Stomach (tissue), 9 donors: Measurements from ENCODE around the gene PTGDS. TPM values are rescaled to one million over a fixed set of nuclear protein-coding genes. Genes with fewer than 3 reads are reported as not detected.
A peak's percentile ranks its signal among the peaks of the same experiment; 100 is the strongest.

ENCODE experiments used
- DNase-seq, 2 donors: peaks; one replicate each; pipeline versions ENCODE4 v3.0.0 to v3.0.0-alpha.2; 2013 to 2019
- H3K27ac ChIP-seq, 5 donors: fragments of 200-600 bp in 4 of 5; sonication (generic) in 4 of 5; one replicate each; pipeline ENCODE4 v1.5.1; 2013 to 2019; ENCODE audit warnings: mild to moderate bottlenecking in 1 of 5, moderate library complexity in 1 of 5
- H3K27me3 ChIP-seq, 3 donors: fragments of 200-600 bp; sonication (generic); one replicate each; pipeline ENCODE4 v1.5.1; 2017 to 2019; ENCODE audit warnings: mixed run types in 1 of 3
- H3K36me3 ChIP-seq, 4 donors: fragments of 200-600 bp; sonication (generic); 1 replicate in 3 of 4; 2 replicates in 1 of 4; pipeline ENCODE4 v1.5.1; 2016 to 2019
- H3K4me1 ChIP-seq, 4 donors: fragments of 200-600 bp; sonication (generic); one replicate each; pipeline ENCODE4 v1.5.1; 2016 to 2019
- H3K4me3 ChIP-seq, 4 donors: fragments of 200-600 bp; sonication (generic) in 3 of 4; one replicate each; pipeline ENCODE4 v1.5.1; 2016 to 2019; ENCODE audit warnings: mild to moderate bottlenecking in 1 of 4
- H3K9me3 ChIP-seq, 4 donors: fragments of 200-600 bp; sonication (generic); one replicate each; pipeline ENCODE4 v1.5.1; 2016 to 2019
- EP300 ChIP-seq: sonication (generic); formaldehyde crosslinking; IDR thresholded peaks from one replicate; pipeline ENCODE4 v1.6.1; 2017; ENCODE audit warnings: antibody characterized with exemption
- POLR2A ChIP-seq, 4 donors: fragments of 450-650 bp; IDR thresholded peaks; one replicate each; pipeline ENCODE4 v1.6.1; 2016; ENCODE audit warnings: antibody characterized with exemption in 4 of 4, control low read depth in 2 of 4, mild to moderate bottlenecking in 1 of 4, moderate library complexity in 1 of 4
- POLR2AphosphoS5 ChIP-seq, 3 donors: sonication (generic); formaldehyde crosslinking; IDR thresholded peaks; one replicate each; pipeline ENCODE4 v1.6.1; 2016; ENCODE audit warnings: antibody characterized with exemption in 3 of 3
- WGBS, 5 donors: extraction: QIAGEN DNeasy Blood & Tissue Kit in 3 of 5; methylation state at CpG; one replicate each; pipeline versions ENCODE4 v1.1.5 to v1.1.7; 2013 to 2018; 5-methylcytosine and 5-hydroxymethylcytosine counted together
- intact Hi-C: fragments of 100-400 bp; cut with DNase I; formaldehyde crosslinking; loops from one replicate; pipeline ENCODE4 v1.15.1; 2023; ENCODE audit warnings: low total_unique reads
- polyA plus RNA-seq, 3 donors: library from polyadenylated mRNA; stranded (reverse); fragments of 200-250 nt; gene quantifications; one replicate each; pipeline ENCODE4 v1.2.3, GENCODE V29; 2013
- total RNA-seq, 5 donors: library from RNA; depleted of rRNA; stranded (reverse); fragments of >200 nt; gene quantifications; one replicate each; pipeline versions ENCODE4 v1.1.0 to v1.2.3, GENCODE V29; 2014 to 2016
- TF ChIP-seq, protein P1 (sequence below), 7 experiments: fragments of 450-650 bp in 4 of 7; fragments of 200-600 bp in 3 of 7; sonication (generic) in 3 of 7; IDR thresholded peaks; one replicate each; pipeline ENCODE4 v1.5.1; 2016 to 2019; ENCODE audit warnings: antibody characterized with exemption in 7 of 7, control low read depth in 2 of 7, mild to moderate bottlenecking in 1 of 7
- donor health status: healthy with polysubstance abuse.
- donor health status: Bipolar disorder and iron deficiency.
- donor health status: healthy.

Gene PTGDS
- total and polyA plus RNA-seq, 8 donors, result 2.3 to 64.4 (median 30.6) TPM

DNA sequence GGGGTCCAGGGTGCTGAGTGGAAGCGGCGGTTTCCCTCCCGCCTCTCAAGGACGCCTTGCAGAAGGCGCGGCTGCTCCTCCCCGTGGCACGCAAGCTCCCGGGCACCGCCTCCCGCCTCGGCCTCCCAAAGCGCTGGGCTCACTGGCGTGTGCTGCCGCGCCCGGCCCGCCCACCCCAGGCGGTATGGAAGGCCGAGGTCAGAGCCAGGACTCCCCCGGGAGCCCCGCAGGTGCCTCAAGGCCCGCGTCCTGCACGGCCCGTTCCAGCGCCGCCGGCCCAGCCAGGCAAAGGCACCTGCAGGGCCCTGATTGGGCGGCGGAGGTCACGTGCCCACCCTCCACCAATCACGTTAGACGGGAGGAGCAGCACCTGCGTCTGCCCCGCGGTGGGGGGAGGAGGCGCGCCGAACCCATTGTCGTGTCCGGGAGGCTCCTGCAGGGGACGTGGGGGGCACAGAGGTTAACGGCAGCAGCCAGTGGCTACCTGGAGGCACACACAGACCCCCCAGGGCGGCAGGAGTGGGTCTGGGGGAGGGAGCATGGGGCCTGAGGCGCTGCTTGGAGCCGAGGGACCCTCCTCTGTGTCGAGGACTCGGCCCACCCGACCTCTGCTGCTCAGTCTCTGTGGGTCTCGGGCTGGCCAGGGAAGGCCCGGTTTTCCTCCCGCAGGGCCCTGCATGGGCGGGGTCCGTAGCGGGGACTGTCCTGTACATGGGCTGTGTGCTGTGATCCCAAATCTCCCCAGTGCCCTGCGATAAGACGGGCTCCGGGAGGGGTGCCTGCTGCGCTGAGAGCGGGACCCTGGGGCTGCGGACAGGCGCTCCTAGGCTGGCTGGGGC is 27.3 kb upstream of the PTGDS start:
- DNase-seq, result peak; percentile 98
- Histone ChIP-seq H3K27me3 (no peaks in the 10 kb centered on the region), H3K4me1 (peaks cover 28 to 56% (median 55%) of the 10 kb centered on the region in 4 donors), H3K36me3 (no peaks in the 10 kb centered on the region), H3K4me3 (peak overlapping the region; percentile 60 to 75 (median 64)), H3K27ac (peak overlapping the region; percentile 87 to 91 (median 90)), H3K9me3 (no peaks in the 10 kb centered on the region)
- 0 to 3% (median 2%) methylated on average over 17 to 63 of the region's 63 CpGs for WGBS, 5 donors
- TF ChIP-seq POLR2AphosphoS5 (IDR thresholded peaks at IDR 0.05) (peak; percentile 62 to 96 (median 91)), EP300 (no peak), POLR2A (IDR thresholded peaks at IDR 0.05) (no peak)
- TF ChIP-seq, protein P1, sequence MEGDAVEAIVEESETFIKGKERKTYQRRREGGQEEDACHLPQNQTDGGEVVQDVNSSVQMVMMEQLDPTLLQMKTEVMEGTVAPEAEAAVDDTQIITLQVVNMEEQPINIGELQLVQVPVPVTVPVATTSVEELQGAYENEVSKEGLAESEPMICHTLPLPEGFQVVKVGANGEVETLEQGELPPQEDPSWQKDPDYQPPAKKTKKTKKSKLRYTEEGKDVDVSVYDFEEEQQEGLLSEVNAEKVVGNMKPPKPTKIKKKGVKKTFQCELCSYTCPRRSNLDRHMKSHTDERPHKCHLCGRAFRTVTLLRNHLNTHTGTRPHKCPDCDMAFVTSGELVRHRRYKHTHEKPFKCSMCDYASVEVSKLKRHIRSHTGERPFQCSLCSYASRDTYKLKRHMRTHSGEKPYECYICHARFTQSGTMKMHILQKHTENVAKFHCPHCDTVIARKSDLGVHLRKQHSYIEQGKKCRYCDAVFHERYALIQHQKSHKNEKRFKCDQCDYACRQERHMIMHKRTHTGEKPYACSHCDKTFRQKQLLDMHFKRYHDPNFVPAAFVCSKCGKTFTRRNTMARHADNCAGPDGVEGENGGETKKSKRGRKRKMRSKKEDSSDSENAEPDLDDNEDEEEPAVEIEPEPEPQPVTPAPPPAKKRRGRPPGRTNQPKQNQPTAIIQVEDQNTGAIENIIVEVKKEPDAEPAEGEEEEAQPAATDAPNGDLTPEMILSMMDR (IDR thresholded peaks at IDR 0.05), result peak in 3 of 7 experiments; percentile 19 to 42 (median 20)
- intact Hi-C loops, result loop anchor here (10.0 kb wide), 2 partner anchors 75 to 95 kb away; partner anchors contain the start of genes ABCA2 and MAMDC4

DNA sequence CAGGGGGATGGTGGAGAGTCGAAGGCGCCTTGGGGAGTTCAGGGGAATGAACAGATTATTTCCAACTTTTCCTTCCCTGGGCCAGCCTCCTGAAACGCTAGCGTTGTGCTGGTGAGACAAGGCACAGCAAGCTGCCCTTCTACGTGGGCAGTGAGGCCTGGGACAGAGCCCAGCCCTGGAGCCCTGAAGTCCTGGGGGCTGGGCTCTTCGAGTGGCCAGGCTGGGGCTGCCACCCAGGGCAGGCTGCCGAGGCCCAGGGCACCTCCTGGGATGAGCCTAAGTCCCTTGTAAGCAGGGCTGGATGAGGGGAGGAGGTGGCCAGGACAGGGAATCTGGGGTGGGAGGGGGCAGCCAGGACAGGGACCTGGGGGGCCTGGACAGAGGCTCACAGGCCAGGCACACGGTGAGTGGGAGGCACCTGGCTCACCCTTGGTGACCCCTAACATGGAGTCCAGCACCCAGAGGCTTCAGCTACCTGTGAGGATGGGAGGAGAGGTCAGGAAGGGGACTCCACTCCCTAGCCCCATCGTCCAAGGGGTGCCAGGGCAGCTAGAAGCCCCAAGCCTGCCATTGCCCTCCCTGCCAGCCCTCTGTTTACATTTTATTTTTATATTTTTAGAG is 26.5 kb upstream of the PTGDS start:
- Histone ChIP-seq H3K4me3 (peak overlapping the region; percentile 60 to 75 (median 64)), H3K36me3 (no peaks in the 10 kb centered on the region), H3K27ac (peak overlapping the region; percentile 87 to 91 (median 90)), H3K4me1 (peaks cover 27 to 53% (median 51%) of the 10 kb centered on the region in 4 donors), H3K9me3 (no peaks in the 10 kb centered on the region), H3K27me3 (no peaks in the 10 kb centered on the region)
- intact Hi-C loops, result loop anchor here (10.0 kb wide), 1 partner anchor 74 kb away; the partner anchor contains the start of gene ABCA2
- WGBS, 5 donors, result 20 to 35% (median 31%) methylated on average over 6 to 9 of the region's 9 CpGs
- no peak for TF ChIP-seq POLR2A (IDR thresholded peaks at IDR 0.05)
- TF ChIP-seq, protein P1 (IDR thresholded peaks at IDR 0.05), result no peak
- no peak for TF ChIP-seq POLR2AphosphoS5 (IDR thresholded peaks at IDR 0.05)
- no peak for TF ChIP-seq EP300
- peak in 1 of 2 donors; percentile 52 for DNase-seq

DNA sequence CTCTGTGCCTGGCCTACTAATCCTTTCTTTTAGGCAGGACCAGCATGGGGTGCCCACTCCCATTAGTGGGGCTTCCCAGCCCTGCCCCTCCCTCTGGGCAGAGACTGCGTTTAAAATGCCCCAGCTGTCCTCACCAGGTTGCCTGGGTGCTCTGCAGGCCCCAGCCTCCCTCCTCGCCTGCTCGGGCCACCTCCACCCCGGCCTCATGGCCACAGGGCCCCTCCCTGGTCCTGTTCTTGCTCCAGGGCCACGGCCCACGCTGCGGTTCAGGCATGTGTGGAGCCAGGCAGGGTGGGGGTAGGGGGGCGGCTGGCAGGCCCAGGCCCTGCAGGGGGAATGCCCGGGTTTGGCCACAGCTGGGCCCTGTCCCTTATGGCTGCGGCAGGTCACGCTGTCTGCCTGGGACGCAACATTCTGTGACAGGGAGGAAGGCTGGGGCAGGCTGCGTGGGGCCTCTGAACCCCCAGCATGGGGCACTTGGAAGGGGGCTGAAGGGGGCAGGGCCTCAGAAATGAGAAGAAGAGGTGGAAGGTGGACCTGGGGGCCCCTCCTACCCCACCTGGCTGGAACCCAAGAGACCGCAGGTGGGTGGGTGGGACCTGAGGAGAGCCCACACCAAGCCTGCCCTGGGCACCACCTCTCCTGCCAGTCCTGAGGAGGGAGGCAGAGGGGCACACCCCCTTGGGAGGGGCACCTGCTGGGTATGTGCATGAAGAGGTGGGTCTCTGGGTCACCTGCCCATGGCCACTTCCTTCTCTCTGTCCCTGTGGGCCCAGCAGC is 25.6 kb upstream of the PTGDS start, which contains the start of gene LCN12:
Gene LCN12, plus strand, starts transcription at position 733 of the 780 bp plus-strand sequence. CDS start 55 bp downstream, outside the sequence.
- DNase-seq, result peak in 1 of 2 donors; percentile 80

More for the DNA sequence above, 25.6 kb upstream of the PTGDS start, which contains the start of gene LCN12:
- H3K9me3 ChIP-seq, result no peaks in the 10 kb centered on the region
- H3K4me3 ChIP-seq, result no peak within 1 kb of the TSS
- 53 to 69% (median 66%) methylated on average over 11 to 14 of the region's 14 CpGs for WGBS, 5 donors
- H3K36me3 ChIP-seq, result no peaks in the 10 kb centered on the region
- TF ChIP-seq POLR2AphosphoS5 (IDR thresholded peaks at IDR 0.05) (no peak), EP300 (no peak), POLR2A (IDR thresholded peaks at IDR 0.05) (no peak)
- TF ChIP-seq, protein P1 (IDR thresholded peaks at IDR 0.05), result no peak
- peak within 1 kb of the TSS in 2 of 5 donors; percentile 29 to 90 for H3K27ac ChIP-seq
- H3K4me1 ChIP-seq, result peaks cover 27 to 53% (median 51%) of the 10 kb centered on the region in 4 donors
- H3K27me3 ChIP-seq, result no peaks in the 10 kb centered on the region
- intact Hi-C loops, result loop anchor here (10.0 kb wide), 1 partner anchor 73 kb away; the partner anchor contains the start of gene ABCA2
